ENCODE measurements around the gene LRRC55.

DNA sequence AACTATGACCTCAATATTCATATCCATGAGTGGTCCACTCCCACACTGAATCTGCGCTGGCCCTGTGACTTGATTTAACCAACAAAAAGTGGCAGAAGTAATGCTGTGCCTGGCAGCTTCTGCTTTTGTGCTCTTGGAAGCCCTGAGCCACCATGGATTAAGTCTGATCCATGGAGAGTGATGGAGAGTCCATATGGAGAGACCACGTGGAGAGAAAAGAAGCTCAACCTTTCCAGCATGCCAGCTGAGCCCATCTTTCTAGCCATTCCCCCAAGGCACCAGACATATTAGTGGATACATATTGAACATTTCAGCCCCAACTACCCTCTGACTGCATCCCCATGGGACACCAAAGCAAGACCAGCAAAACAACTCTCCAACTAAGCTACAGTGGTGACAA lies 16.0 kb downstream of the LRRC55 start:
- TF ChIP-seq, protein P1, sequence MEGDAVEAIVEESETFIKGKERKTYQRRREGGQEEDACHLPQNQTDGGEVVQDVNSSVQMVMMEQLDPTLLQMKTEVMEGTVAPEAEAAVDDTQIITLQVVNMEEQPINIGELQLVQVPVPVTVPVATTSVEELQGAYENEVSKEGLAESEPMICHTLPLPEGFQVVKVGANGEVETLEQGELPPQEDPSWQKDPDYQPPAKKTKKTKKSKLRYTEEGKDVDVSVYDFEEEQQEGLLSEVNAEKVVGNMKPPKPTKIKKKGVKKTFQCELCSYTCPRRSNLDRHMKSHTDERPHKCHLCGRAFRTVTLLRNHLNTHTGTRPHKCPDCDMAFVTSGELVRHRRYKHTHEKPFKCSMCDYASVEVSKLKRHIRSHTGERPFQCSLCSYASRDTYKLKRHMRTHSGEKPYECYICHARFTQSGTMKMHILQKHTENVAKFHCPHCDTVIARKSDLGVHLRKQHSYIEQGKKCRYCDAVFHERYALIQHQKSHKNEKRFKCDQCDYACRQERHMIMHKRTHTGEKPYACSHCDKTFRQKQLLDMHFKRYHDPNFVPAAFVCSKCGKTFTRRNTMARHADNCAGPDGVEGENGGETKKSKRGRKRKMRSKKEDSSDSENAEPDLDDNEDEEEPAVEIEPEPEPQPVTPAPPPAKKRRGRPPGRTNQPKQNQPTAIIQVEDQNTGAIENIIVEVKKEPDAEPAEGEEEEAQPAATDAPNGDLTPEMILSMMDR (IDR thresholded peaks at IDR 0.05): no peak
- TF ChIP-seq POLR2A (IDR thresholded peaks at IDR 0.05): no peak
